Peyer's patch (tissue), 4 donors: ENCODE measurements around the gene ESYT2.

Source experiments
- CTCF ChIP-seq, 6 experiments: fragments of 450-650 bp in 4 of 6; fragments of 200-600 bp in 2 of 6; sonication (generic) in 1 of 6; IDR thresholded peaks; one replicate each; pipeline ENCODE4 v1.5.1; 2017 to 2019; ENCODE audit warnings: antibody characterized with exemption in 6 of 6, mild to moderate bottlenecking in 3 of 6, moderate library complexity in 1 of 6
- POLR2A ChIP-seq, 2 donors: fragments of 450-650 bp; IDR thresholded peaks; one replicate each; pipeline ENCODE4 v1.5.1; 2017; ENCODE audit warnings: antibody characterized with exemption in 2 of 2, mild to moderate bottlenecking in 2 of 2, moderate library complexity in 2 of 2

DNA sequence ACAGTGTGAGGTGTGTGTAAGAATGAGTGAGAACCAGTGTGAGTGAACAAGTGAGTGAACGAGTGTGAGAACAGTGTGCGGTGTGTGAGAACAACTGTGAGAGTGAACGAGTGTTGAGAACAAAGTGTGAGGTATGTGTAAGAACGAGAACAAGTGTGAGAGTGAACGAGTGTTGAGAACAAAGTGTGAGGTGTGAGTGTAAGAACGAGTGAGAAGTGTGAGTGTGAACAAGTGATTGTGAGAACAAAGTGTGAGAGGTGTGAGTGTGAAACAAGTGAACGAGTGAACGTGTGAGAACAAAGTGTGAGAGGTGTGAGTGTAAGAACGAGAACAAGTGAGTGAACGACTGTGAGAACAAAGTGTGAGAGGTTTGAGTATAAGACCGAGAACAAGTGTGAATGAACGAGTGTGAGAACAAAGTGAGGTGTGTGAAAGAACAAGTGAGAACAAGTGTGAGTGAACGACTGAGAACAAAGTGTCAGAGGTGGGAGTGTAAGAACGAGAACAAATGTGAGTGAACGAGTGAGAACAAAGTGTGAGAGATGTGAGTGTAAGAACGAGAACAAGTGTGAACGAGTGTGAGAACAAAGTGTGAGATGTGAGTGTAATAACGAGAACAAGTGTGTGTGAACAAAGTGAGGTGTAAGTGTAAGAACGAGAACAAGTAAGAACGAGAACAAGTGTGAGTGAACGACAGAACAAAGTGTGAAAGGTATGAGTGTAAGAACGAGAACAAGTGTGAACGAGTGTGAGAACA is 47.9 kb downstream of the ESYT2 start:
- no peak for TF ChIP-seq CTCF (IDR thresholded peaks at IDR 0.05)
- TF ChIP-seq POLR2A (IDR thresholded peaks at IDR 0.05): no peak
